HepG2 (cell line): Measurements from ENCODE around the gene MT1F. TPM values are rescaled to one million over a fixed set of nuclear protein-coding genes. Genes with fewer than 3 reads are reported as not detected.

Experiments
- CHCHD3 ChIP-seq: sonication (generic); formaldehyde crosslinking; IDR thresholded peaks from 2 replicates; pipeline ENCODE4 v1.8.0; 2022; ENCODE audit warnings: mild to moderate bottlenecking, missing genetic modification reagents, moderate library complexity
- CSRNP2 ChIP-seq: sonication (generic); formaldehyde crosslinking; conservative IDR thresholded peaks from 2 replicates; pipeline ENCODE4 v1.8.0; 2022; ENCODE audit warnings: low read depth, missing genetic modification reagents
- DRAP1 ChIP-seq: IDR thresholded peaks from 2 replicates; pipeline ENCODE4 v1.6.1; 2016; ENCODE audit warnings: missing genetic modification reagents, missing compliant biosample characterization
- EED ChIP-seq: sonication (generic); formaldehyde crosslinking; IDR thresholded peaks from 2 replicates; pipeline ENCODE4 v1.5.0; 2020; ENCODE audit warnings: mild to moderate bottlenecking, missing genetic modification reagents
- FOXO1 ChIP-seq: sonication (generic); formaldehyde crosslinking; IDR thresholded peaks from 2 replicates; pipeline ENCODE4 v1.4.0; 2020; ENCODE audit warnings: missing genetic modification reagents
- IRX3 ChIP-seq: sonication (generic); formaldehyde crosslinking; IDR thresholded peaks from 2 replicates; pipeline ENCODE4 v1.8.1; 2023; ENCODE audit warnings: mild to moderate bottlenecking, low read depth, missing genetic modification reagents, borderline replicate concordance
- KDM5A ChIP-seq: fragments of 200-600 bp; sonication (generic); IDR thresholded peaks from 2 replicates; pipeline ENCODE4 v1.7.0; 2018; ENCODE audit warnings: antibody characterized with exemption, mild to moderate bottlenecking, low read length, borderline replicate concordance
- MIER2 ChIP-seq: IDR thresholded peaks from 2 replicates; pipeline ENCODE4 v1.6.1; 2016; ENCODE audit warnings: missing biosample characterization, missing genetic modification reagents
- NCOR1 ChIP-seq: fragments of 200-600 bp; sonication (generic); IDR thresholded peaks from 2 replicates; pipeline ENCODE4 v1.7.0; 2017; ENCODE audit warnings: antibody characterized with exemption, low read length, borderline replicate concordance
- POGK ChIP-seq: sonication (generic); formaldehyde crosslinking; conservative IDR thresholded peaks from 2 replicates; pipeline ENCODE4 v1.8.0; 2022; ENCODE audit warnings: mild to moderate bottlenecking, moderate library complexity, missing genetic modification reagents
- SAP130 ChIP-seq: IDR thresholded peaks from 2 replicates; pipeline ENCODE4 v1.6.1; 2016; ENCODE audit warnings: low read depth
- SRSF1 ChIP-seq: fragments of 200-400 bp; formaldehyde crosslinking; optimal IDR thresholded peaks from 2 replicates; pipeline ENCODE3; 2017; ENCODE audit warnings: mild to moderate bottlenecking, low read depth, low read length, moderate library complexity
- SRY ChIP-seq: sonication (generic); formaldehyde crosslinking; IDR thresholded peaks from 2 replicates; pipeline ENCODE4 v1.8.0; 2022; ENCODE audit warnings: mild to moderate bottlenecking, missing genetic modification reagents
- TFE3 ChIP-seq: IDR thresholded peaks from 2 replicates; pipeline ENCODE4 v1.6.1; 2016
- WIZ ChIP-seq: sonication (generic); formaldehyde crosslinking; IDR thresholded peaks from 2 replicates; pipeline ENCODE4 v1.5.1; 2020; ENCODE audit warnings: mild to moderate bottlenecking, missing genetic modification reagents
- ZBTB7A ChIP-seq: sonication (generic); formaldehyde crosslinking; IDR thresholded peaks from 2 replicates; pipeline ENCODE4 v1.8.0; 2022; ENCODE audit warnings: mild to moderate bottlenecking, missing genetic modification reagents
- ZBTB7B ChIP-seq: sonication (generic); formaldehyde crosslinking; IDR thresholded peaks from 2 replicates; pipeline ENCODE4 v1.4.0; 2020; ENCODE audit warnings: missing genetic modification reagents
- ZNF224 ChIP-seq: sonication (generic); formaldehyde crosslinking; IDR thresholded peaks from 2 replicates; pipeline ENCODE4 v1.5.0; 2020; ENCODE audit warnings: mild to moderate bottlenecking, missing genetic modification reagents
- ZNF687 ChIP-seq: sonication (generic); formaldehyde crosslinking; IDR thresholded peaks from 2 replicates; pipeline ENCODE4 v1.5.1; 2020; ENCODE audit warnings: mild to moderate bottlenecking, missing genetic modification reagents, moderate library complexity
- polyA plus RNA-seq, 8 experiments: library from polyadenylated mRNA; depleted of rRNA in 3 of 8; stranded (reverse) in 7 of 8; unstranded in 1 of 8; fragments of >200 nt; fragmentation: Illumina TruSeq in 4 of 8; extraction: Trizol in 4 of 8; gene quantifications; 2 replicates each; pipeline versions ENCODE4 v1.2.1 to v1.2.3, GENCODE V29; 2011 to 2016; ENCODE audit warnings: low read depth in 4 of 8, missing spikeins in 1 of 8, mixed read lengths in 1 of 8; ENCODE audit not compliant: insufficient read depth in 1 of 8
- total RNA-seq, 5 experiments: library from RNA; depleted of rRNA; stranded (reverse); fragments of >200 nt; fragmentation: Illumina TruSeq; extraction: Trizol; gene quantifications; 2 replicates each; pipeline ENCODE4 v1.2.3, GENCODE V29; 2016; ENCODE audit warnings: low read depth in 1 of 5

Gene MT1F
- total and polyA plus RNA-seq, 2 of the 13 experiments (the other 11 are each of a cell fraction or from before 2014, with no cell fraction given): 1.9 to 169 TPM

- TF ChIP-seq SAP130: peak; percentile 22; the same call in 1 of the 2 replicates
- no peak for TF ChIP-seq KDM5A
- no peak for TF ChIP-seq NCOR1
- 0 out of 2 replicates have a peak, but pooled peaks have one; percentile 42 for TF ChIP-seq ZBTB7A
- peak; percentile 93 for TF ChIP-seq EED (CRISPR knock-in tag)
- no peak for TF ChIP-seq WIZ (CRISPR knock-in tag)
- no peak; the same call in 1 of the 2 replicates for TF ChIP-seq FOXO1 (CRISPR knock-in tag)
- TF ChIP-seq SRSF1: peak; percentile 58
- no peak for TF ChIP-seq ZNF224
- no peak for TF ChIP-seq TFE3 (CRISPR knock-in tag)
- peak; percentile 85 for TF ChIP-seq DRAP1 (CRISPR knock-in tag)
- TF ChIP-seq CSRNP2 (CRISPR knock-in tag): no peak; the same call in 1 of the 2 replicates
- peak; percentile 76; the same call in 1 of the 2 replicates for TF ChIP-seq CHCHD3 (CRISPR knock-in tag)
- TF ChIP-seq ZNF687 (CRISPR knock-in tag): peak; percentile 87
- peak; percentile 68 for TF ChIP-seq POGK (CRISPR knock-in tag)
- TF ChIP-seq IRX3 (CRISPR knock-in tag): peak; percentile 18; the same call in 1 of the 2 replicates
- 0 out of 2 replicates have a peak, but pooled peaks have one; percentile 52 for TF ChIP-seq SRY (CRISPR knock-in tag)
- TF ChIP-seq ZBTB7B (CRISPR knock-in tag): peak; percentile 74; the same call in 1 of the 2 replicates
- no peak; the same call in 1 of the 2 replicates for TF ChIP-seq MIER2
Measured at GRCh38 chr16:56625140-56625942, 32.4 kb upstream of the MT1F start, which contains the start of gene MT1E (continued).
